RWPE2 (cell line): ENCODE results near the gene SPHK1.

Source experiments
- ATAC-seq: fragments of 200-7000 bp; cut with Tn5 transposase; 3 replicates; pipeline ENCODE4 v1.9.1; 2021; ENCODE audit warnings: low read depth
- DNase-seq: peaks from one replicate; pipeline ENCODE4 v3.0.0-alpha.2; 2020; ENCODE audit warnings: low spot score
- H3K27ac ChIP-seq: fragments of 450-650 bp; 2 replicates; pipeline ENCODE4 v1.5.1; 2017; ENCODE audit warnings: mild to moderate bottlenecking; ENCODE audit not compliant: poor library complexity, severe bottlenecking
- H3K27me3 ChIP-seq: fragments of 250-450 bp; sonication (Bioruptor Pico); 2 replicates; pipeline ENCODE4 v1.5.1; 2021; ENCODE audit warnings: mild to moderate bottlenecking, moderate library complexity; ENCODE audit not compliant: insufficient read depth, poor library complexity, severe bottlenecking
- H3K36me3 ChIP-seq: fragments of 250-450 bp; sonication (Bioruptor Pico); 2 replicates; pipeline ENCODE4 v1.5.1; 2020; ENCODE audit warnings: low read depth, mild to moderate bottlenecking, moderate library complexity
- H3K4me1 ChIP-seq: fragments of 250-450 bp; sonication (Bioruptor Pico); 2 replicates; pipeline ENCODE4 v1.5.1; 2021; ENCODE audit warnings: mild to moderate bottlenecking, moderate library complexity; ENCODE audit not compliant: insufficient read depth, poor library complexity, severe bottlenecking
- H3K4me3 ChIP-seq: fragments of 250-450 bp; sonication (Bioruptor Pico); 2 replicates; pipeline ENCODE4 v1.5.1; 2021; ENCODE audit warnings: mild to moderate bottlenecking, moderate library complexity; ENCODE audit not compliant: severe bottlenecking
- H3K9me3 ChIP-seq: fragments of 250-450 bp; sonication (Bioruptor Pico); 2 replicates; pipeline ENCODE4 v1.5.1; 2021; ENCODE audit warnings: mild to moderate bottlenecking, moderate library complexity; ENCODE audit not compliant: severe bottlenecking
- TF ChIP-seq, protein P1 (sequence below): fragments of 450-650 bp; IDR thresholded peaks from one replicate; pipeline ENCODE4 v1.5.1; 2017; ENCODE audit warnings: mild to moderate bottlenecking, moderate library complexity; ENCODE audit not compliant: poor library complexity, severe bottlenecking

The SPHK1 gene

DNA sequence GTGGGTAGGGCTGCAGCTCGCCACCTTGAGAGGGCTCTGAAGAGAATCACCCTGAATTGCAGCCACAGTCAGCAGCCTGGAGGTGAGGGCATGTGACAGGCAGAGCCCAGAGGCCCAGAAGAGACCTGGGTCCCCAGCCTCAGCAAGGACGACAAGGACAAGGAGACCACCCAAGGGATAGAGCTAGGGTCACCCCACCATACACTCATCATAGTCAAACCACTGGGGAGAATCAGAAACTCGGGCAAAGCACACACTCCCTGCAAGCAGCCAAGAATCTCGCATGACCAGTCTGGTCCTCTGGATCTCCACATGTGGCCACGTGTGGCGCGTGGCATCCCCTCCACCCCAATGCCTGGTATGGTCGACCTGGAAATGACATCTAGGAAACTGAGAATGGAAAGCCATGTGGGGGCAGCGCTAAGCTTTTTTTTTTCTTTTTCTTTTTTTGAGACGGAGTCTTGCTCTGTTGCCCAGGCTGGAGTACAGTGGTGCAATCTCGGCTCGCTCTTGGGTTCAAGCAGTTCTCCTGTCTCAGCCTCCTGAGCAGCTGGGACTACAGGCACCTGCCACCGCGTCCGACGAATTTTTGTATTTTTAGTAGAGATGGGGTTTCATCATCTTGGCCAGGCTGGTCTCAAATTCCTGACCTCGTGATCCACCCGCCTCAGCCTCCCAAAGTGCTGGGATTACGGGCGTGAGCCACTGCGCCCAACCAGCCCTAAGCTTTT lies 4.6 kb upstream of the SPHK1 start:
- no peak overlapping the region for H3K4me3 ChIP-seq
- ATAC-seq, result no peak
- H3K4me1 ChIP-seq, result no peaks in the 10 kb centered on the region
- DNase-seq, result peak; percentile 34
- no peaks in the 10 kb centered on the region for H3K36me3 ChIP-seq
- TF ChIP-seq, protein P1, sequence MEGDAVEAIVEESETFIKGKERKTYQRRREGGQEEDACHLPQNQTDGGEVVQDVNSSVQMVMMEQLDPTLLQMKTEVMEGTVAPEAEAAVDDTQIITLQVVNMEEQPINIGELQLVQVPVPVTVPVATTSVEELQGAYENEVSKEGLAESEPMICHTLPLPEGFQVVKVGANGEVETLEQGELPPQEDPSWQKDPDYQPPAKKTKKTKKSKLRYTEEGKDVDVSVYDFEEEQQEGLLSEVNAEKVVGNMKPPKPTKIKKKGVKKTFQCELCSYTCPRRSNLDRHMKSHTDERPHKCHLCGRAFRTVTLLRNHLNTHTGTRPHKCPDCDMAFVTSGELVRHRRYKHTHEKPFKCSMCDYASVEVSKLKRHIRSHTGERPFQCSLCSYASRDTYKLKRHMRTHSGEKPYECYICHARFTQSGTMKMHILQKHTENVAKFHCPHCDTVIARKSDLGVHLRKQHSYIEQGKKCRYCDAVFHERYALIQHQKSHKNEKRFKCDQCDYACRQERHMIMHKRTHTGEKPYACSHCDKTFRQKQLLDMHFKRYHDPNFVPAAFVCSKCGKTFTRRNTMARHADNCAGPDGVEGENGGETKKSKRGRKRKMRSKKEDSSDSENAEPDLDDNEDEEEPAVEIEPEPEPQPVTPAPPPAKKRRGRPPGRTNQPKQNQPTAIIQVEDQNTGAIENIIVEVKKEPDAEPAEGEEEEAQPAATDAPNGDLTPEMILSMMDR, result no peak
- no peak overlapping the region for H3K27ac ChIP-seq
- no peaks in the 10 kb centered on the region for H3K27me3 ChIP-seq
- H3K9me3 ChIP-seq, result no peaks in the 10 kb centered on the region

GRCh38 chr17:76381633-76382350 lies 2.6 kb upstream of the SPHK1 start:
- no peak for ATAC-seq
- peak; percentile 63 for DNase-seq
- H3K4me3 ChIP-seq, result no peak overlapping the region
- H3K27ac ChIP-seq, result peak overlapping the region; percentile 84
- no peaks in the 10 kb centered on the region for H3K27me3 ChIP-seq
- H3K9me3 ChIP-seq, result no peaks in the 10 kb centered on the region
- TF ChIP-seq, protein P1, result no peak
- no peaks in the 10 kb centered on the region for H3K4me1 ChIP-seq
- H3K36me3 ChIP-seq, result peaks cover 5% of the 10 kb centered on the region

DNA sequence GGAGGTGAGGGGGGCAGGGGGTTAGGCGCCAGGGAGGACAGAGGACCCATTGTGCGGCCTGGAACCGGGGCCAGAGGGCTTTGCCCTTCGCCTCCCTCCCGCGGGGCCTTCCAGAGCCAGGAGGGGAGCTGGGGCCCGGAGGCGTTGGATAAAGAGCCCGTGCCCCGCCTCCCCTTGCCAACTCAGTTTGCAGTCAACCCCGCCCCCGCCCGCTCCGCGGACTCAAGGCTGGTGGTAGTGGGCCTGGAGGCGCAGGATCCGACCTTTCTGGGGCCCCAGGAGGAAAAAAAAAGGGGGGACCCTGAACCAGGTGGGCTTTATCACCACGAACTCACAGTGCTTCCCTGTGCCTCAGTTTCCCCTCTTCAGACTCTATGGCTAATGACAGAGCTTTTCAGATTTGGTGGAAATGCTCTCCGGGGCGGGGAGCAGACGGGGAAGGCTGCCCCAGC lies 2.0 kb upstream of the SPHK1 start:
- peaks cover 11% of the 10 kb centered on the region for H3K36me3 ChIP-seq
- peak overlapping the region; percentile 84 for H3K27ac ChIP-seq
- H3K4me1 ChIP-seq, result no peaks in the 10 kb centered on the region
- H3K27me3 ChIP-seq, result no peaks in the 10 kb centered on the region
- no peaks in the 10 kb centered on the region for H3K9me3 ChIP-seq
- TF ChIP-seq, protein P1, result no peak
- peak; percentile 83 for DNase-seq
- no peak for ATAC-seq
- peak overlapping the region; percentile 49 for H3K4me3 ChIP-seq

DNA sequence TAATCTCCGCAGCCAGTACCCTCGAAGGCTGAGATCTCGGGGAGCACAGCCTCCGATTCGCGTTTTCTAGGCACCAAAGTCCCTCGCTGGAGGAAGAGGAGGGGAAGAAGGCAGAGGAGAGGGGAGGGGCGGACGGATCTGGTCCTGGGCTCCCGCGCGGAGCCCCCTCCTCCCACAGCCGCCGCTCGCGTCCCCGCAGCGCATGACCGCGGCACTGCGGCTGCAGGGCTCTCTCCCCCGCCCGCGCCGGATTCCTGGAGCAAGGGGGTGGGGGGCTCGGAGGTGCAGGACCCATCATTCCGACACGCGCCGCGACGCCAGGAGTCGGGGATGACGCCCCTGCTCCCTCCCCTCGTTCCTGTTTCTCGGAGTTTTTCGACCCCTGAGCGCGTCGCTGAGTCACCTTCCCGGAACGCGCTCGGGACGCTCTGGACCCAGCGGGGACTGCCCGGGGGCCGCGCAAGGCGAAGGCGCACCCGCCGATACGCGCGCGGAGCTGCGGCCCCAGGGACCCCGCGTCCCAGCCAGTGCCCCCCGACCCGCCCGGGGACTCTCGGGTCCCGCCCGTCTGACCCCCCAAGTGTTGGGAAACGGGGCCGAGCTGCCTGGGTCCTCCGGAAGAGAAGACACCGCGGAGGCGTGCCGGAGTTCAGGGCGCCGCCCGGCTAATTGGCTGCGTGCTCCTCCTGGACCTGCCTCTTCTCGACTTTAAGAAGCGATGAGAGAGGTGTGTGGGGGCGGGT lies 1.4 kb upstream of the SPHK1 start:
- H3K27me3 ChIP-seq, result no peaks in the 10 kb centered on the region
- peak overlapping the region; percentile 49 for H3K4me3 ChIP-seq
- H3K4me1 ChIP-seq, result no peaks in the 10 kb centered on the region
- DNase-seq (peak; percentile 81), ATAC-seq (peak; percentile 51)
- no peaks in the 10 kb centered on the region for H3K9me3 ChIP-seq
- peaks cover 13% of the 10 kb centered on the region for H3K36me3 ChIP-seq
- peak overlapping the region; percentile 84 for H3K27ac ChIP-seq
- TF ChIP-seq, protein P1, result no peak
